ENCODE data around the gene TRPM3. TPM values are rescaled to one million over a fixed set of nuclear protein-coding genes. Genes with fewer than 3 reads are reported as not detected.

The TRPM3 gene
- total and polyA plus RNA-seq, 2 of the 8 experiments (the other 6 are each of a cell fraction or from before 2014, with no cell fraction given) = 2.4 to 10.9 TPM

- TF ChIP-seq ATF2 (IDR thresholded peaks at IDR 0.05; ENCODE audit: low read length) (no peak), GTF2F1 (IDR thresholded peaks at IDR 0.05; ENCODE audit: borderline replicate concordance, low read depth, low read length) (no peak), NRF1 (IDR thresholded peaks at IDR 0.05; ENCODE audit: low read depth, low read length) (no peak), POU5F1 (IDR thresholded peaks at IDR 0.05; ENCODE audit: low read depth, low read length) (no peak)
- TF ChIP-seq, protein P1, sequence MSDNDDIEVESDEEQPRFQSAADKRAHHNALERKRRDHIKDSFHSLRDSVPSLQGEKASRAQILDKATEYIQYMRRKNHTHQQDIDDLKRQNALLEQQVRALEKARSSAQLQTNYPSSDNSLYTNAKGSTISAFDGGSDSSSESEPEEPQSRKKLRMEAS (IDR thresholded peaks at IDR 0.05) = no peak
These were observed 9.1 kb upstream of the TRPM3 start (continued) for GRCh38 chr9:71130521-71130920.

Data from H1 (cell line).